Hepatocyte (in vitro differentiated cells): Measurements from ENCODE around the gene ABCA2.

Experiments used
- CTCF ChIP-seq: fragments of 200-600 bp; sonication (generic); IDR thresholded peaks from 2 replicates; pipeline ENCODE4 v1.5.1; 2016; ENCODE audit warnings: antibody characterized with exemption, mild to moderate bottlenecking; ENCODE audit not compliant: poor library complexity
- EZH2 ChIP-seq: fragments of 200-600 bp; sonication (generic); IDR thresholded peaks from 2 replicates; pipeline ENCODE4 v1.6.1; 2016; ENCODE audit warnings: antibody characterized with exemption, mild to moderate bottlenecking, borderline replicate concordance
- EZH2phosphoT487 ChIP-seq: fragments of 200-600 bp; sonication (generic); IDR thresholded peaks from one replicate; pipeline ENCODE4 v1.6.1; 2018; ENCODE audit warnings: antibody characterized with exemption, mild to moderate bottlenecking, low read depth, moderate library complexity; ENCODE audit not compliant: unreplicated experiment, severe bottlenecking

DNA sequence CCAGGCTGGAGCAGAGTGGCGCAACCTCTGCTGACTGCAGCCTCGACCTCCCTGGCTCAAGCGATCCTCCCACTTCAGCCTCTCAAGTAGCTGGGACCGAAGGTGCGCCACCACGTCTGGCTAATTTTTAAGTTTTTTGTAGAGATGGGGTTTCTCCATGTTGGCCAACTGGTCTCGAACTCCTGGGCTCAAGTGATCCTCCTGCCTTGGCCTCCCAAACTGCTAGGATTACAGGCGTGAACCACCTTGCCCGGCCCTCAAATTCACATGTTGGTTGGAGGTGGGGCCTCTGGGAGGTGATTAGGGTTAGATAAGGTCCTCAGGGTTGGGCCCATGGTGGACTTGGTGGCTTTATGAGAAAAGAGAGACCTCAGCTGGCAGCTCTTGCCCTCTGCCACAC is 65.9 kb downstream of the ABCA2 start:
- no peak for TF ChIP-seq CTCF
- no peak for TF ChIP-seq EZH2phosphoT487
- no peak for TF ChIP-seq EZH2
